HG03457 (cell line): Measurements from ENCODE around the gene SPG21.

Source experiments
- ATAC-seq: cut with Tn5 transposase; IDR thresholded peaks from one replicate; pipeline ENCODE4 v1.9.1; 2021; ENCODE audit warnings: moderate number of reproducible peaks; ENCODE audit not compliant: unreplicated experiment

Gene SPG21

DNA sequence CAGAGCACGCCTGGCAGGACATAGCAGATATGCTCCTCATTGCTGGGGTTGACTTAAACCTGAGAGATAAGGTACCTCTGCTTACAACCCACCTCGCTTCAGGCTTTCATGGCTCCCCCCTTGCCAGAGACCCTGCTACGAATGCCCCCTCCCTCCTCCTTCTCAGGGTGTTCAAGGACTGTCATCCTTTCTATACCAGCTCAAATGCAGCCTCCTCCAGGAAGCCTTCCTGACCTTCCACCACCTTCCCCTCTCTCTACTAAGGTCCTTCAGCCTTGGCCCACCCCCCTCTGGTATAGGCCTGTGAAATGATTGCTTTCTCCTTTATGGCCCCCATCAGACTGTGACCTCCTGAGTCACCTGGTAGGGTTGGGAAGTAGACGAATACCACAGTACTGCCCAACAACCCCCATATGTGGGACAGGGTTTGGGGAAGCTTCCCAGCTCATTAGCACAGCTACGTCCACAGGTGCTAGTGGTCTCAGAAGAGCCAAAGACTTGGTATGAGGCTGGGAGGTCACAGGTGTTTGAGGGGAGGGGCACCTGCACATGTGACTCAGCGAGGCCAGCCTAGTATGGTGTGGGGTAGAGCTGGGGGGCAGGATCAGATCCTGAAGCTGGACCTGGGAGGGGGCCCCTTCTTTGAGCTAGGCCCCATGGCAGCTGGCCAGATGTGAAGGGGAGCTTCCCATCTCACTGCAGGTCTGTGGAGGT, 46.0 kb downstream of the SPG21 start:
- ATAC-seq, result no peak

- no peak for ATAC-seq
These were observed 47.4 kb downstream of the SPG21 start for GRCh38 chr15:64942356-64942755.

DNA sequence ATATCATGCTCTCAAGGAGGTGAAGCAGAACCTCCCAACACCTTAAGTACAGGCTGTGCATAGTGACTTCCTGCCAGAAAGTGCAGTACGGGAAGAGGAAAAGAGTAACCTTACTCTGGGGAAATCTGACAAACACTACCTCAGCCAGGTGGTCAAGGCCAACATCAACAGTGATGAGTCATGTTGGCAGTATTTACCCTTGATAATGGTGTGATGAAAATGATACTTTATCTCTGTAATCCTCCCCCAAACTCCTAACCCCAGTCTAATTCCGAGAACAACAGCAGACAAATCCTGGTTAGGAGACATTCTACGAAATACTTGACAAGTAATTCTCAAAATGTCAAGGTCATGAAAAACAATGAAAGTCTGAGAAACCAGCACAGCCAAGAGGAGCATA, 51.5 kb downstream of the SPG21 start:
- ATAC-seq, result no peak

DNA sequence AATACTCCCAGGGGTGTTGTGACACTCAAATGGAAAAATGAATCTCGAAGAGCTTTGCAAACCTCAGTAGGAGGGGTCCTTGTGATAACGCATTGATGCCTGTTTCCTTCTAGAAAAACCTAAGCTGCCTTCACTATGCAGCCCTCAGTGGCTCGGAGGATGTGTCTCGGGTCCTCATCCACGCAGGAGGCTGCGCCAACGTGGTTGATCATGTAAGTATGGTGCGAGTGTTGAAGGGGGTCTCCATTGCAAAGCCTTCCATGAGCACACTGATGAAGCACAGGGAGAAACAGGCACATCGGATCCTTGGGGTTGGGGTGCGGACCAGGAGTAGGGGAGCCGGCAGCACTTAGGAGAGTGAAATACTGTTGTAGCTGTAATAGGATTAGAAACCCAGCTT, 55.7 kb downstream of the SPG21 start:
- no peak for ATAC-seq

GRCh38 chr15:64931381-64931780, 58.3 kb downstream of the SPG21 start:
- no peak for ATAC-seq

GRCh38 chr15:64930778-64931371, 58.8 kb downstream of the SPG21 start:
- no peak for ATAC-seq

GRCh38 chr15:64930019-64930652, 59.6 kb downstream of the SPG21 start:
- no peak for ATAC-seq

DNA sequence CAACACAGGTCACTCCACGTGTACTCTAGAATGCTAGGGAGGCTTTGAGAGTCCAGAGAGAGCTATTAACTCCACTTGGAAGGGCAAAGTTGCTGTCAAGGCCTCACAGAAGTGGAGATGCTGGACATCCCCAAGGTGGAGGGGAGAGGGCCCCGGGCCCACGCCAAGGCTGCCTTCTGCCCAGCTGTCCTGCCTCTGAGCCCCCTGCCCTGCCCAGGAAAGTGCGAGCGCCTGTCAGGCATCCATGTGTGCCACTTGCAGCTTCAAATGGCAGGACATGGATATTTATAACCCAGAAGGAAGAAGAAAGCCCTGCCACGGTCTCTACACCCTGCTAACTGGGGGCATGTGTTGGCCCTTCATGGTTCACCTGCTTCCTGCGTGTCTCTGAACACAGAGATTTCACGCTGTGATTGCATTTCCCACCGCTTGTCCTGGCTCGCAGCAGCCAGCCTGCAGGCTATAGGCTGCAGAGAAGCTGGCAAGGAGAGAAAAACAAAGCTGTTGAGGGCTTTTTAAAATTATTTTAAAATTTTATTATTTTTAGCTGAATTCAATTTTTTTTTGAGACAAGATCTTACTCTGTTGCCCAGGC, 61.0 kb downstream of the SPG21 start:
- no peak for ATAC-seq

DNA sequence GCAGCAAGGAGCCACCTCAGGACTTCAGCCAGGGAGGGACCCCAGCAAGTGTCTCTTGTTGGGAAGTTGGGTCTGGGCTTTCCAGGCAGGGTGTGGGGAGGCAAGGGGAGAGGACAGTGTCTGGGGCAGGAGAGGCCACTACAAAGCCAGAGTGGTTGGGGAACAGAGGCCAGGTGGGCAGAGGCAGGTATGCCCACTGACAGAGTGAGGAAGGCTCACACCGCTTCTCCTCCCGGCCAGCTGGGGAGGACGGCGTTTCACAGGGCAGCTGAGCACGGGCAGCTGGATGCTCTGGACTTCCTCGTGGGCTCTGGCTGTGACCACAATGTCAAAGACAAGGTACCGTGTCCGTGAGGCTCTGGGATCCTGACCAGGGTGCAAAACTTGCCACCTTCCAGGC, 63.1 kb downstream of the SPG21 start:
- ATAC-seq, result no peak

DNA sequence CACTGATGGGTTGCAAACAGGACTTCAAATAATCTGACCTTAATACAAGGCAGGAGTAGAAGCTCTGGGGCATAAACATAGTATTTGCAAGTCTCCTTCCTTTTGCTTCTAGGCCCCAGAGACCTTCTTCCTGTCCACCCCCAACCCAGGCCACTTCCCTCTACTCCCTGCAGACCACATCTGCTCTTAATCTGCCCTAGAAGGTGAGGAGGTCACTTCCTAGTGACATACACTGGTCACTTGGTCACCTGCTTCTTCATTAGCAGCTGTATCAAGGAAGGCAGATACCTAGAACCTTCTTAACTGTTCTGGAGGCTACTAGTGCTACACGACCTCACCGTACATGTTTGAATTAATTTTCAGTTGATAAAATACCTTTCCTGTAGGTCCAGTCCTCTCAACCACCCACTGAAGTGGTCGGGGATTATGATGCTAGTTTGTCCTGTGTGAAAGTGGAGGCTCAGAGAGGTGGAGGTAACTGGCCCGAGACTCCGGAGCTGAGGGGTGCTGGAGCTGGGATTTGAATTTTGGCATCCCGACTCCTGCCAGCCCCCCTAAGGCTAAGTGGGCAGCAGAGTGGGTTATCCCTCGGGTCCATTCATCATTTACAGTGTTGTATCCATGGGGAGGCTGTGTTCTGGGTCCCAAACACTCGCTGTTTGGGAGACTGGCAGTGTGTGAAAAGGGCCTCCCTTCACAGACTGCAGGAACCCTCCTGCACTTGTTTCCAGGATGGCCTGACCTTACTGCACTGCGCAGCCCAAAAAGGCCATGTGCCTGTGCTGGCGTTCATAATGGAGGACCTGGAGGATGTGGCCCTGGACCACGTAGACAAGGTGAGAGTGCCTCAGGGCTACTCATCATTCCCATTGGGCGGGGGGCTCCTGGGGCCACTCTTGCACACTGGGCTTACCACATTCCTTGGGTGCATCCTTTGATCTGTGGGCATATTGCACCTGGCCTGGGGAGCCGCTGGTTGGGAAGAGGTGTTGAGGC, 64.1 kb downstream of the SPG21 start:
- ATAC-seq, result no peak

- ATAC-seq, result no peak
These were observed 66.2 kb downstream of the SPG21 start for GRCh38 chr15:64923546-64923945.

DNA sequence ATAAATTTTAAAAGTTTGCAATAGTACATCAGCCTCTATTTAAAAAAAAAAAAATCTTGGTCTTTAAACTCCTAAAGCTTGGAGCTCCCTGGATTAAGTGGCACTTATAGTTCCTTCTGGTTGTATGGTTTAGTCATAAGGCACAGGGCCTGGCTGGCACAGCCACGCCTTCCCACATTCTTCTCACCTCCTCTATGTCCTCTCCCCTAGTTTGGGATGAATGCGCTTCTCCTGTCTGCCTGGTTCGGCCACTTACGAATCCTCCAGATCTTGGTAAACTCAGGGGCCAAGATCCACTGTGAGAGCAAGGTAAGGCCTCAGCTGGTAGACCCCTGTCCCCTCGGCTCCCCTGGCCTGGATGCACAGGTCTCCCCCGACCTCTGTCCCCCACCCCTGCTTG, 68.0 kb downstream of the SPG21 start:
- ATAC-seq, result no peak

DNA sequence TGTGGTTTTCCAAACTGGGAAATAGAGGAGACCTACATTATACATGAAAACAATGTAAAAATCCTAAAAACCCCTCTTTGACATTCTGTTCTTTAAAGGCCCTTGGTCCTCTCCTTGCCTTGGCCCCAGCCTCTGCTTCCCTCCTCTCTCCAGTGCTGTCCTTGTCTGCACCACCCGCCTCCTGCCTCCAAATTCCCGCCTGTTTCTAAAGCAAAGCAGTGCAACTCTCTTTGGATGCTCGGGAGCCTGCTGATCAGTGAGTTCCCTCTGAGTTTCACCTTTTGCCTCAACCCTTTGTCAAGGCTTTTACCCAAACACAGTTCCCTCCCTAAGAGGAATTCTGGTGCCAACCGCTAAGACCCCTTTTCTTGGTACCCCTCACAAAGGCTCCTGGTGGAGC, 70.0 kb downstream of the SPG21 start:
- ATAC-seq, result no peak

DNA sequence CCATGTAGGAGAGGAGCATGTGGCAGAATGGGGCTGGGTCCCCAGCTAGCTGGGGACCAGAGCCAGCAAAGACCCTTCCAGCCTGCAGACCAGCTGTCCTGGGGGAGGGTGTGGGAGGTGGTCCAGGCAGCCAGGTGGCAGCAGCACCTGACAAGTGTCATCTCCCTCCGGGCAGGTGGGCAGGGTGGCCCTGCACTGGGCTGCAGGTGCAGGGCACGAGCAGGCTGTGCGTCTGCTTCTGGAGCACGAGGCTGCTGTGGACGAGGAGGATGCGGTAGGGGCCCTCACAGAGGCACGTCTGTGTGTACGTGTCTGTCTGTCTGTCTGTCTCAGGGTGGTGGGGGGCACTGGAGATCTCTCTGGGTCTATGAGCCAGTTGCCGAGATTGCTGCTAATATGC, 72.5 kb downstream of the SPG21 start:
- ATAC-seq, result no peak

- no peak for ATAC-seq
These were observed 73.3 kb downstream of the SPG21 start for GRCh38 chr15:64916365-64916764.

DNA sequence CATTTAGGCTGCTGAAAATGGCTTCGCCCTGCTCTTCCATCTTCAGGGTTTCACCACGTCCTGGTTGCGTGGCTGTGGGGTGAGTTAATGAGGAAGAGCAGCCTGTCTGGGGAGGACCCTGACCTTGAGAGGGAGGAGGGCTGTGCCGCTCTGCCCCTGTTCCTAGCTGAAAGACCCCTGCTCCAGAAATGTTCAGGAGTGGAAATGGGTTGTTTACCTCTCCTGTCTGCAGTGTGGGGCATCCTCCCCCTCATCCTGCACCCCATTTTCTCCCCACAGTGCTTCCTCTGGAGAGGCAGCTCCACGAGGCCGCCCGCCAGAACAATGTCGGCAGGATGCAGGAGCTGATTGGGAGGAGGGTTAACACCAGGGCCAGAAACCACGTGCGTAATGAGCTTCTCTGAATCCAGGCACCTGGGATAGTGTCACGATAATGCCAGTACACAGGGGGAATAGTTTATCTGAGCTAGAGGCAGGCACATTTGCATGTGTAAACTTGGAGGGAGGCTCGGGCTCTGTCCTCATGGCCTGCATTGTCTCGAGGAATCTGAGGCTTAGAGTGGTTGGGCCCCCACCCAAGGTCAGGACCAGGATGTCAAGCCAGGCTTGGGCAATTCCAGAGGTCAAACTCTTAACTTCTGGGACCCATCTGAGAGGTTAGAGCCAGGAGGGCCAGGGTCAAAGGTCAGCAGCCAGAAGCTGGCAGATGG, 74.0 kb downstream of the SPG21 start:
- ATAC-seq, result no peak
